Parathyroid adenoma (tissue), 2 donors: ENCODE results near the gene CLDN8.

Source experiments
- H2AFZ ChIP-seq: fragments of 300-600 bp; sonication (generic); one replicate; pipeline ENCODE4 v1.7.0; 2017; ENCODE audit warnings: antibody characterized with exemption, mild to moderate bottlenecking
- H3K27ac ChIP-seq: fragments of 300-600 bp; sonication (generic); one replicate; pipeline ENCODE4 v1.7.0; 2017
- H3K27me3 ChIP-seq: fragments of 300-600 bp; sonication (generic); one replicate; pipeline ENCODE4 v1.7.0; 2017; ENCODE audit warnings: low read length; ENCODE audit not compliant: control insufficient read depth, insufficient read depth
- H3K36me3 ChIP-seq: fragments of 300-600 bp; sonication (generic); one replicate; pipeline ENCODE4 v1.7.0; 2017; ENCODE audit warnings: low read length; ENCODE audit not compliant: control insufficient read depth, insufficient read depth
- H3K4me1 ChIP-seq: fragments of 300-600 bp; sonication (generic); one replicate; pipeline ENCODE4 v1.7.0; 2017; ENCODE audit warnings: control low read depth
- H3K4me2 ChIP-seq: fragments of 300-600 bp; sonication (generic); one replicate; pipeline ENCODE4 v1.7.0; 2017; ENCODE audit warnings: low read length
- H3K4me3 ChIP-seq: fragments of 300-600 bp; sonication (generic); one replicate; pipeline ENCODE4 v1.7.0; 2017; ENCODE audit warnings: low read depth, low read length
- H3K79me2 ChIP-seq: fragments of 300-600 bp; sonication (generic); one replicate; pipeline ENCODE4 v1.7.0; 2017; ENCODE audit warnings: control low read depth
- H3K9ac ChIP-seq: fragments of 300-600 bp; sonication (generic); one replicate; pipeline ENCODE4 v1.7.0; 2017; ENCODE audit warnings: mild to moderate bottlenecking
- H3K9me3 ChIP-seq: fragments of 300-600 bp; sonication (generic); one replicate; pipeline ENCODE4 v1.7.0; 2017; ENCODE audit warnings: low read length; ENCODE audit not compliant: control insufficient read depth
- CTCF ChIP-seq: fragments of 300-600 bp; sonication (generic); IDR thresholded peaks from one replicate; pipeline ENCODE4 v1.7.0; 2017; ENCODE audit warnings: antibody characterized with exemption, mild to moderate bottlenecking
- donor health status: primary hyperparathyroidism.

Gene CLDN8

GRCh38 chr21:30227633-30228404 lies 11.9 kb upstream of the CLDN8 start:
- H3K27ac ChIP-seq, result peak overlapping the region; percentile 50
- no peak for TF ChIP-seq CTCF
- H2AFZ ChIP-seq, result no peak overlapping the region
- H3K36me3 ChIP-seq, result no peaks in the 10 kb centered on the region
- no peaks in the 10 kb centered on the region for H3K79me2 ChIP-seq
- H3K9ac ChIP-seq, result no peak overlapping the region
- no peaks in the 10 kb centered on the region for H3K27me3 ChIP-seq
- H3K4me1 ChIP-seq, result peaks cover 2% of the 10 kb centered on the region
- no peaks in the 10 kb centered on the region for H3K9me3 ChIP-seq
- no peak overlapping the region for H3K4me2 ChIP-seq
- H3K4me3 ChIP-seq, result no peak overlapping the region

- Histone ChIP-seq H3K4me1 (peaks cover 2% of the 10 kb centered on the region), H3K27ac (peak overlapping the region; percentile 50), H3K9me3 (no peaks in the 10 kb centered on the region), H3K9ac (no peak overlapping the region), H3K4me2 (peak overlapping the region; percentile 21), H3K27me3 (no peaks in the 10 kb centered on the region), H2AFZ (peak overlapping the region; percentile 46), H3K36me3 (no peaks in the 10 kb centered on the region), H3K4me3 (no peak overlapping the region), H3K79me2 (no peaks in the 10 kb centered on the region)
- TF ChIP-seq CTCF, result no peak
Observed at GRCh38 chr21:30227128-30227527, 11.2 kb upstream of the CLDN8 start.

- no peak for TF ChIP-seq CTCF
- no peaks in the 10 kb centered on the region for H3K9me3 ChIP-seq
- peaks cover 2% of the 10 kb centered on the region for H3K4me1 ChIP-seq
- no peaks in the 10 kb centered on the region for H3K36me3 ChIP-seq
- H3K27me3 ChIP-seq, result no peaks in the 10 kb centered on the region
- H2AFZ ChIP-seq, result peak overlapping the region; percentile 62
- H3K79me2 ChIP-seq, result no peaks in the 10 kb centered on the region
- no peak overlapping the region for H3K4me3 ChIP-seq
- no peak overlapping the region for H3K9ac ChIP-seq
- no peak overlapping the region for H3K4me2 ChIP-seq
- H3K27ac ChIP-seq, result no peak overlapping the region
Observed at GRCh38 chr21:30223596-30223995, 7.7 kb upstream of the CLDN8 start.

- H3K79me2 ChIP-seq, result no peaks in the 10 kb centered on the region
Observed at GRCh38 chr21:30222724-30223123, 6.8 kb upstream of the CLDN8 start.

More at GRCh38 chr21:30222724-30223123, 6.8 kb upstream of the CLDN8 start:
- H3K9me3 ChIP-seq, result no peaks in the 10 kb centered on the region
- H3K9ac ChIP-seq, result no peak overlapping the region
- no peak overlapping the region for H3K4me3 ChIP-seq
- no peaks in the 10 kb centered on the region for H3K36me3 ChIP-seq
- no peak overlapping the region for H3K27ac ChIP-seq
- H2AFZ ChIP-seq, result no peak overlapping the region
- no peaks in the 10 kb centered on the region for H3K27me3 ChIP-seq
- no peaks in the 10 kb centered on the region for H3K4me1 ChIP-seq
- H3K4me2 ChIP-seq, result no peak overlapping the region
- no peak for TF ChIP-seq CTCF
